ENCODE data around the gene SH2D5. TPM values are rescaled to one million over a fixed set of nuclear protein-coding genes. Genes with fewer than 3 reads are reported as not detected.

Gene SH2D5
- total RNA-seq, 1 donor from 2014 or later: not detected

- intact Hi-C loops (cut with DNase I): no loop called here
- DNase-seq (ENCODE audit: extremely low spot score in 2 of 2): no peak
- H3K9me3 ChIP-seq: no peaks in the 10 kb centered on the region
- H3K27ac ChIP-seq: no peak overlapping the region
- H3K27me3 ChIP-seq: no peaks in the 10 kb centered on the region
- H3K4me1 ChIP-seq: no peaks in the 10 kb centered on the region
- TF ChIP-seq CTCF (IDR thresholded peaks at IDR 0.05) (no peak), POLR2AphosphoS5 (IDR thresholded peaks at IDR 0.05; ENCODE audit: insufficient read depth in 1 of 2, low read depth in 1 of 2) (no peak), POLR2A (IDR thresholded peaks at IDR 0.05) (no peak)
- H3K36me3 ChIP-seq: no peaks in the 10 kb centered on the region
- H3K4me3 ChIP-seq: no peak overlapping the region
These were observed 24.4 kb downstream of the SH2D5 start for GRCh38 chr1:20708057-20708456.

- H3K9me3 ChIP-seq: no peaks in the 10 kb centered on the region
- H3K4me1 ChIP-seq: no peaks in the 10 kb centered on the region
- H3K4me3 ChIP-seq: no peak overlapping the region
- TF ChIP-seq POLR2AphosphoS5 (IDR thresholded peaks at IDR 0.05; ENCODE audit: insufficient read depth in 1 of 2, low read depth in 1 of 2) (no peak), POLR2A (IDR thresholded peaks at IDR 0.05) (no peak), CTCF (IDR thresholded peaks at IDR 0.05) (no peak)
- intact Hi-C loops (cut with DNase I): no loop called here
- no peaks in the 10 kb centered on the region for H3K27me3 ChIP-seq
- H3K36me3 ChIP-seq: no peaks in the 10 kb centered on the region
- DNase-seq (ENCODE audit: extremely low spot score in 2 of 2): no peak
- H3K27ac ChIP-seq: no peak overlapping the region
These were observed 25.7 kb downstream of the SH2D5 start for GRCh38 chr1:20706841-20707240.

- Histone ChIP-seq H3K27me3 (no peaks in the 10 kb centered on the region), H3K4me3 (no peak overlapping the region), H3K9me3 (no peaks in the 10 kb centered on the region), H3K4me1 (no peaks in the 10 kb centered on the region), H3K27ac (no peak overlapping the region), H3K36me3 (no peaks in the 10 kb centered on the region)
- no peak for DNase-seq (ENCODE audit: extremely low spot score in 2 of 2)
- intact Hi-C loops (cut with DNase I): no loop called here
- TF ChIP-seq CTCF (IDR thresholded peaks at IDR 0.05) (no peak), POLR2AphosphoS5 (IDR thresholded peaks at IDR 0.05; ENCODE audit: insufficient read depth in 1 of 2, low read depth in 1 of 2) (no peak), POLR2A (IDR thresholded peaks at IDR 0.05) (no peak)
These were observed 27.2 kb downstream of the SH2D5 start for GRCh38 chr1:20705203-20705755.

- no peaks in the 10 kb centered on the region for H3K9me3 ChIP-seq
- no peaks in the 10 kb centered on the region for H3K27me3 ChIP-seq
- DNase-seq (ENCODE audit: extremely low spot score in 2 of 2): no peak
- no peak overlapping the region for H3K4me3 ChIP-seq
- H3K27ac ChIP-seq: no peak overlapping the region
- no peaks in the 10 kb centered on the region for H3K4me1 ChIP-seq
- TF ChIP-seq POLR2AphosphoS5 (IDR thresholded peaks at IDR 0.05; ENCODE audit: insufficient read depth in 1 of 2, low read depth in 1 of 2): no peak
- no peak for TF ChIP-seq CTCF (IDR thresholded peaks at IDR 0.05)
- no peak for TF ChIP-seq POLR2A (IDR thresholded peaks at IDR 0.05)
- H3K36me3 ChIP-seq: no peaks in the 10 kb centered on the region
- intact Hi-C loops (cut with DNase I): no loop called here
These were observed 27.9 kb downstream of the SH2D5 start for GRCh38 chr1:20704390-20705202.
